ENCODE results near the gene UGGT1.
A peak's percentile ranks its signal among the peaks of the same experiment; 100 is the strongest.

Gene UGGT1

DNA sequence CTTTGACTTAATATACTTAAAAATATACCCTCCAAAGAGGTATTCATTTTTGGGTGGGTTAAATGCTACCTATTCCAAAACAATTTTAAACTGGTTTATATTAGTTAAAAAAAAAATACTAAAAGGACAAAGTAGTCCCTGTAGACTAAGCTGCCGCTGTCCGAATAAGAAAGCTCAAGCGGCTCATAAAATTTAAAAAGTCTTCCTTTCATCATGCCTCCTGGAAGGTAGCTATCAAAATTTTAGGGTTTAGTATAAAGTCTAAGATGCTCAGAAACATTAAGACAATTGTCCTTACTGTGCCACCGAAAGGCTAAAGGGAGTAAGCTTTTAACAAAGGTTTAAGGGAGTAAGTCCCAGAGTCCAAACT, 440 bp upstream of the UGGT1 start:
- no peaks in the 10 kb centered on the region for H3K27me3 ChIP-seq (ENCODE audit: control insufficient read depth, insufficient read depth, low read length)
- peak overlapping the region; percentile 78 for H3K4me3 ChIP-seq (ENCODE audit: low read depth, low read length)
- no peak for TF ChIP-seq CTCF (IDR thresholded peaks at IDR 0.05)
- H3K9me3 ChIP-seq (ENCODE audit: control insufficient read depth, low read length) = no peaks in the 10 kb centered on the region
- H3K9ac ChIP-seq = no peak overlapping the region
- H3K79me2 ChIP-seq = peaks cover 4% of the 10 kb centered on the region
- peak overlapping the region; percentile 92 for H3K4me2 ChIP-seq (ENCODE audit: low read length)
- peak overlapping the region; percentile 75 for H3K27ac ChIP-seq
- H3K4me1 ChIP-seq = no peaks in the 10 kb centered on the region
- H2AFZ ChIP-seq = peak overlapping the region; percentile 81
- no peaks in the 10 kb centered on the region for H3K36me3 ChIP-seq (ENCODE audit: control insufficient read depth, insufficient read depth, low read length)

GRCh38 chr2:128091726-128092080, 703 bp downstream of the UGGT1 start:
- Histone ChIP-seq H3K4me3 (ENCODE audit: low read depth, low read length) (peak overlapping the region; percentile 78), H3K9ac (no peak overlapping the region), H3K4me2 (ENCODE audit: low read length) (peak overlapping the region; percentile 33), H3K79me2 (peaks cover 9% of the 10 kb centered on the region), H3K9me3 (ENCODE audit: control insufficient read depth, low read length) (no peaks in the 10 kb centered on the region), H3K27me3 (ENCODE audit: control insufficient read depth, insufficient read depth, low read length) (no peaks in the 10 kb centered on the region), H3K36me3 (ENCODE audit: control insufficient read depth, insufficient read depth, low read length) (no peaks in the 10 kb centered on the region), H2AFZ (peak overlapping the region; percentile 81), H3K4me1 (no peaks in the 10 kb centered on the region), H3K27ac (peak overlapping the region; percentile 75)
- TF ChIP-seq CTCF (IDR thresholded peaks at IDR 0.05) = no peak

- Histone ChIP-seq H3K27me3 (ENCODE audit: control insufficient read depth, insufficient read depth, low read length) (no peaks in the 10 kb centered on the region), H3K4me2 (ENCODE audit: low read length) (no peak overlapping the region), H3K9ac (no peak overlapping the region), H3K4me3 (ENCODE audit: low read depth, low read length) (no peak overlapping the region), H3K4me1 (no peaks in the 10 kb centered on the region), H2AFZ (no peak overlapping the region), H3K36me3 (ENCODE audit: control insufficient read depth, insufficient read depth, low read length) (no peaks in the 10 kb centered on the region), H3K79me2 (peaks cover 9% of the 10 kb centered on the region), H3K9me3 (ENCODE audit: control insufficient read depth, low read length) (no peaks in the 10 kb centered on the region), H3K27ac (no peak overlapping the region)
- TF ChIP-seq CTCF (IDR thresholded peaks at IDR 0.05) = no peak
These were observed 1.7 kb downstream of the UGGT1 start for GRCh38 chr2:128092656-128093055.

- no peak overlapping the region for H3K4me3 ChIP-seq (ENCODE audit: low read depth, low read length)
- no peaks in the 10 kb centered on the region for H3K36me3 ChIP-seq (ENCODE audit: control insufficient read depth, insufficient read depth, low read length)
- H3K4me2 ChIP-seq (ENCODE audit: low read length) = no peak overlapping the region
- H3K4me1 ChIP-seq = no peaks in the 10 kb centered on the region
- no peaks in the 10 kb centered on the region for H3K27me3 ChIP-seq (ENCODE audit: control insufficient read depth, insufficient read depth, low read length)
- no peak overlapping the region for H3K27ac ChIP-seq
- no peak for TF ChIP-seq CTCF (IDR thresholded peaks at IDR 0.05)
- H3K79me2 ChIP-seq = peaks cover 9% of the 10 kb centered on the region
- no peaks in the 10 kb centered on the region for H3K9me3 ChIP-seq (ENCODE audit: control insufficient read depth, low read length)
- H2AFZ ChIP-seq = no peak overlapping the region
- no peak overlapping the region for H3K9ac ChIP-seq
These were observed 2.8 kb downstream of the UGGT1 start for GRCh38 chr2:128093762-128094161.

- Histone ChIP-seq H3K4me3 (ENCODE audit: low read depth, low read length) (no peak overlapping the region), H3K4me2 (ENCODE audit: low read length) (no peak overlapping the region), H3K27ac (no peak overlapping the region), H3K9me3 (ENCODE audit: control insufficient read depth, low read length) (no peaks in the 10 kb centered on the region), H3K4me1 (no peaks in the 10 kb centered on the region), H3K79me2 (peaks cover 9% of the 10 kb centered on the region), H3K36me3 (ENCODE audit: control insufficient read depth, insufficient read depth, low read length) (no peaks in the 10 kb centered on the region), H3K27me3 (ENCODE audit: control insufficient read depth, insufficient read depth, low read length) (no peaks in the 10 kb centered on the region), H3K9ac (no peak overlapping the region), H2AFZ (no peak overlapping the region)
- no peak for TF ChIP-seq CTCF (IDR thresholded peaks at IDR 0.05)
These were observed 4.2 kb downstream of the UGGT1 start for GRCh38 chr2:128095201-128095600.

Data from parathyroid adenoma (tissue), 2 donors.